ENCODE results near the gene HCCS.

Gene HCCS

DNA sequence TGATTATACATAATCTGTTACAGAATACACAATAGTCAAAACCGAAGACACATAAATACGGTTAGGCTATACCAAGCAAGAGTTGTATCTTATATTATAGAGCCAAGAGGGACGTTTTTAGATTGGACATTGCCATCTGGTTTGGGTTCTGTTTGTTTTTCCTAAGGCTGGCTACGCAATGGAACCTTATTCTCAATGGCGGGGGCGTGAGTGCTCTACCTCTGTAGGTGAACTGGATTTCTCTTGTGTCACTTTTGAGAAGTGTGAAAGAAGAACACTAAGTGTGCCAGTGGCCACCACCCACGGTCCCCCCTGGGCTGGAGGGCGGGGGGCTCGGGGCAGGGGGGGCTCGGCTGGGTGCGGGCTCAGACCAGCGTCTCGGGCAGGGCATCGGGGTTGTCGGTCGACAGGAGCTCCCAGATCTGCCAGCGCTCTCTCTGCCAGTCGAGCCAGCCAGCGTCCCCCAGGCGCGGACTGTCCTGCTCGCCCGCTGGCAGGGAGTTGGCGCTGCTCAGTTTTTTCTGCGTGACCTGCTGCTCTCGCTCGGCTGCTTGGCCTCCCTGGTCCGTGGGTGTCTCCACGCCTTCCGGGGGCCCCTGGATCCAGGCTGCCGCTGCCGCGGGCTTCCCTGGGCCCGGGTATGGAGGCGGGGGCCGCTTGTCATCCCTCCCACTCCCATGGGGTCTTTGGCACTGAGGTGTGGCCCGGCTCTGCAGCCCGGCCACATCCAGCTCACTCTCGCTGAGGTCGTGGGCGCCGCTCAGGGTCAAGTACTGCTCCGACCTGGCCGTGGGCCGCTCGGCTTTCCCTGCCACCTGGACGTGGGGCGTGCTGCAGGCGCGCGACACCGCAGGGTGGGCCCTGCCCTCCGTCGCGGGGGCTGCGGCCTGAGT is 27.6 kb downstream of the HCCS start:
- no peaks in the 10 kb centered on the region for H3K4me1 Mint-ChIP-seq (ENCODE audit: low read depth)
- H3K9me3 Mint-ChIP-seq, result no peaks in the 10 kb centered on the region
- no peaks in the 10 kb centered on the region for H3K36me3 Mint-ChIP-seq (ENCODE audit: low read depth)
- H3K27ac Mint-ChIP-seq, result no peak overlapping the region
- H3K4me3 Mint-ChIP-seq, result no peak overlapping the region
- H3K27me3 Mint-ChIP-seq, result peaks cover 4% of the 10 kb centered on the region

DNA sequence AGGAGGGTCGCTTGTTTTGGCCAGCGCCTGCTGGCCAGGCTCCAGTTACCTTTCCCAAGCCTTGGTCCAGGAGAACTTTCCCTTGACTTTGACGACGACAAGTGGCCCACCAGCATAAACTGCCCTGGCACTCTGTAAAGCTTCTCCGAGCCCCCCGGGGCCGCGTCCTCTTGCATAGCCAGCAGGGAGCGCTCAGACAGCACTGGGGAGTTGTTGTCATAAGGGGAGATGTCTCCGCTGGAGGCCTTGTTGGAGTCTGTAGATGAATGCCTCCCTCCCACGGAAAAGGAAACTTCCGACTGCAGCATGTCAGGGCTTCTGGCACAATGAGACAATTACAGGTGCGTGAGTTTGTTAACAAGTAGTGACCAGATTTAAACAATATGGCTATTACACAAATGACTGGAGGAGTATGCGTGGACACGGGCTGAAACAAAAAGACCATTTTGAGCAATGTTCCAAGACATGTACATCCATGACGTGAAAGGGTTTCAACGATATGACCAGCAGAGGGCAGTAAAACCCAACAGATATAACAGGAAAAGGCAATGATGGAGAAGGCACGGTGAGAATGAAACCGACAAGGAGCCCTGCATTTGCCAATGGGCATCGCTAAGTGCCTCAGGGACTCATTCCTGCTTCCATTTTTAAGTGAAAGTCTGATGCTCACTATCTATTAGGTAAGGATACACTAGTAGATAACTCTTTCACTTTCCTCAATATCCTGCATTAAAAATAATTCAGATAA is 33.0 kb downstream of the HCCS start:
- no peak overlapping the region for H3K27ac Mint-ChIP-seq
- H3K4me3 Mint-ChIP-seq, result no peak overlapping the region

DNA sequence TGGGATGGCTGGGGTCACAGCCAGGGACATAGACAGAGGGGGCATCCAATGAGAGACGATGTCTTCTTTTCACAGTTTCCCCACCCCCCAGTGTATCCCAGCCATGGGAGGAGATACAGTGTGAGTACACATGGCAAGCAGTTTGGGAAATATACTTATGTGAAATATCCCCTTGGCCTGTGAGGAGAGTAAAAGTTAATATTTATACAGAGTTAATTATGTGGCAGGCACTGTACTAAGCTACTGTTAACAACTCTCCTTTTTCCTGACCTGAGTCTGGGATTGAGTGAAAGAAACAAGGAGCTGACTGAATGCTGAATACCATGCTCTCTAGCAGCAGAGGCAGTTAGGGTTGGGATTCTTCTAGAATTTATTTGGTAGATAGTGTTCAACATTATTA is 35.3 kb downstream of the HCCS start:
- H3K4me1 Mint-ChIP-seq (ENCODE audit: low read depth), result peaks cover 3% of the 10 kb centered on the region
- no peak overlapping the region for H3K4me3 Mint-ChIP-seq
- peaks cover 3% of the 10 kb centered on the region for H3K27me3 Mint-ChIP-seq
- no peak overlapping the region for H3K27ac Mint-ChIP-seq
- no peaks in the 10 kb centered on the region for H3K9me3 Mint-ChIP-seq
- H3K36me3 Mint-ChIP-seq (ENCODE audit: low read depth), result no peaks in the 10 kb centered on the region

More for the DNA sequence above, 33.0 kb downstream of the HCCS start:
- H3K36me3 Mint-ChIP-seq (ENCODE audit: low read depth), result no peaks in the 10 kb centered on the region
- no peaks in the 10 kb centered on the region for H3K9me3 Mint-ChIP-seq
- H3K27me3 Mint-ChIP-seq, result peaks cover 7% of the 10 kb centered on the region
- H3K4me1 Mint-ChIP-seq (ENCODE audit: low read depth), result peaks cover 3% of the 10 kb centered on the region

DNA sequence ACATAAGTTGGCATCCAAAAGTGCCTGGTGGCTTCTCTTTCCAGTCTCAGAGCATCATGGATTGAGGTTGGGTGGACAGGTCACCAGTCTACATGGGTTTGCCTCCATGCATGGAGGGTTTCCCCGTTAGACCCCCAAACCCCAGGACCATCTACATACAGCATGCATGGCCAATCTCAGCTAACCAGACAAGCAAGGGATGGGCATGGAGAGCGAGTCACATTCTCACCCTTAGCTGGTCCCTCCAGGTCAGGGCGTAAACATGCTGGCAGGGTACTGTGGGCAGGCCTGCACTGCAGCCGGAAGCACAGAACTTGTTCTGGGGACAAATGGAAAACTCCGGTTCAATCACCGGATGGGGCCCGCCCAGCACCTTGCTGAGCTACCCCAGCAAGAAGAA is 37.3 kb downstream of the HCCS start:
- Mint-ChIP-seq H3K36me3 (ENCODE audit: low read depth) (no peaks in the 10 kb centered on the region), H3K4me1 (ENCODE audit: low read depth) (peaks cover 3% of the 10 kb centered on the region), H3K4me3 (no peak overlapping the region), H3K9me3 (no peaks in the 10 kb centered on the region), H3K27ac (no peak overlapping the region), H3K27me3 (peaks cover 3% of the 10 kb centered on the region)

DNA sequence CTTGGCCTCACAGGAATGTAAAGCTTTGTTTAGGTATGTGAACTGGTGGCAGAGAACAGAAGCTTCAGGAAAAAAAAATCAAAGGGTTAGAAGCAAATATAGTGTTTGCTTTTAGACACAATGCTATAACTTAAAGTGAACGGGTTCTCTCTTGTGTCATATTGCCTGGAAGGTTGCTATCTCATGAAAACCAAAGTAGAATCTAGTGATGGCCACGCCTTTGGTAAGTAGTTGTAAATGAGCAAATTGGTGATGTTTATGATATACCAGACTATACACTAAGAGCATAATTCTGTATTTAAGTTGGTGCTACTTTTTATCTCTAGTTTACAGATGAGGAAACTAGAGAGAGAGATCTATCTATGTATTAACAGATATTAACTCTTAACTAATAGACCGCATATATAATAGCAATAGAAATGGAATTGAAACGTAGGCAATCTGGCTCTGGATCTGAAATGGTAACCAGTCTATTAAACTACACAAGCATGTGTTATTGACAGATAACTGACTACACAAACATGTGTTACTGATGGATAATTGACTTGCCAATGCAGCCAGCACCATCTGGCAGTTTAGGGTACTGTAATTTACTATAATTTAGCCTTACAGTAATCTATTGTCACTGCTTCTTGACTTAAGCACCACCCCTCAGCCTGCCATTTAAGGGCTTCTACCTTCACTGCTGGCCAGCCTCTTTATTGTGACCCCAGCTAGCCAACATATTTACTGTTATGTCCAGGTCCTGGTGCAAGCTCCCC is 40.8 kb downstream of the HCCS start:
- Mint-ChIP-seq H3K27ac (no peak overlapping the region), H3K27me3 (no peaks in the 10 kb centered on the region), H3K4me3 (no peak overlapping the region), H3K4me1 (ENCODE audit: low read depth) (no peaks in the 10 kb centered on the region), H3K9me3 (no peaks in the 10 kb centered on the region), H3K36me3 (ENCODE audit: low read depth) (no peaks in the 10 kb centered on the region)

DNA sequence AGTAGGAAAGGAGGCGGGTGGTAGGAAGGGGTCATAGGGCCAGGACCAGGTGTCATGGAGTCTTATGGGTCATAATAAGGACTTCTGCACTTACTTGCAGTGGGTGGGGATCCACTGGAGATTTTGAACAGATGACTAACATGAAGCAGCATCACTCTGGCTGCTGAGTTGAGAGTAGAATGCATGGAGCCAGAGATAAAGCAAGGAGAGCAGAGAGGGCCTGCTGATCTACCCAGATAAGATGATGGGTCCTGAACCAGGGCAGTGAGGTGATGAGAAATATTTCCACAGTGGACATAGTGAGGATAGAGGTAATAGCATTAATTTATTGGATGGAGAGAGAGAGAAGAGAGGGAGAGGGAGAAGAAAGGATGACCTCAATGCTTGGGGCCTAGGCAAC is 48.0 kb downstream of the HCCS start:
- H3K27ac Mint-ChIP-seq, result no peak overlapping the region
- H3K4me1 Mint-ChIP-seq (ENCODE audit: low read depth), result no peaks in the 10 kb centered on the region
- no peaks in the 10 kb centered on the region for H3K9me3 Mint-ChIP-seq
- no peak overlapping the region for H3K4me3 Mint-ChIP-seq
- H3K36me3 Mint-ChIP-seq (ENCODE audit: low read depth), result no peaks in the 10 kb centered on the region
- no peaks in the 10 kb centered on the region for H3K27me3 Mint-ChIP-seq

DNA sequence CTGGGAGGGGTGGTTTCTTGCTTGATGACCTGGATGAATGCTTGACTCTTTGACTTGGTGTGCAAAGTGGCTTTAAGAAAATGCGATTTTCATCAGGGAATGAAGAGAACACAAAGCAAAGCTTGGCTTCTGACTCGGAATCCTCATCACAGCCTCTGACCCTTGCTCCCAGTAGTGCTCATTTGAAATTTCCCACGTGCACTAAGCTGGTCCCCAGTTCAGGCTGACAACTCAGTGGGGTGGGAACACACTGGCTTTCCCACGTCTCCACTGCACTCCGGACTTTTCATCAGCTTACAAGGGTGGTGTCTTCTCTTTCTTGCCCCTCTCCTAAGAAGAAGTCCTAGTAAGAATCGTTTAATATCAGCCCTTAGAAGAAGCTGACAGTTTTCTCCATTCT is 53.3 kb downstream of the HCCS start:
- Mint-ChIP-seq H3K9me3 (no peaks in the 10 kb centered on the region), H3K27ac (no peak overlapping the region), H3K27me3 (peaks cover 14% of the 10 kb centered on the region), H3K4me3 (no peak overlapping the region), H3K36me3 (ENCODE audit: low read depth) (no peaks in the 10 kb centered on the region), H3K4me1 (ENCODE audit: low read depth) (no peaks in the 10 kb centered on the region)

DNA sequence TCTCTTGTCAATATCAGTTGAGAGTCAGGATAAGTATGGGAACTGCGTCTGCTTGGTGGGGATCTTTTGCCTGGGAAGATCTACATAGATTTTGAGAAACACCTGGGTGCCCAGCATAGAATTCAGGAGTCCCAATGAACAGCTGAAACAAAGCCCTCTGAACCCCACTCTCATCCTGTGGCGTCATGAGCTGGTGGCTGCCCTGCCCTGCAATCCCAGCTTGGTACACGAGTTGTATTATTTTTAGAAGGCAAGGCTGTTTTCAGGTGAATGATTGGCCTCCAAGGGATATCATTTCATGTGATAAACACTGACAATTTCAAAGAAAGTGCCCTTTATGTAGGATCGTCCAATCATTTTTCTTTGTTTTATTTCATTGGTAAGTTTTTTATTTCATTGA is 60.8 kb downstream of the HCCS start:
- Mint-ChIP-seq H3K9me3 (no peaks in the 10 kb centered on the region), H3K27ac (no peak overlapping the region), H3K36me3 (ENCODE audit: low read depth) (no peaks in the 10 kb centered on the region), H3K27me3 (peaks cover 24% of the 10 kb centered on the region), H3K4me1 (ENCODE audit: low read depth) (no peaks in the 10 kb centered on the region), H3K4me3 (no peak overlapping the region)

DNA sequence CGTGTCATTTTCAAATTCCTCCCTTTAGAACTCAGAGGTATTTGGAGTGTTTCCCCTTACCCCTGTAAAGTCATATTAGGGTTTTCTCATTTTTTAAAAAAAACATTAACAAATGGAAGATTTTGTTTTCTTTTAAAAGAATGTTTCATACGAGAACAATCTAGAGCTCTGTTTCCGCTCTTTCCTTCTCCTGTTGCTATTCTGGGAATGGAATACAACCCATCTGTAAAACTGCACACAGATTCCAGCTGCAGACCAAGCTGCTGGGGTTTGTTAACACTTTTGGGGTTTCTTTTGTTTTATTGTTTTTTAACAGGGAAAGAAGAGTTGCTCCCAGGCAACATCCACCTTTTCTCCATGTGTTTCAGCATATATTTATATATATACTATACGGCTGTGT is 61.3 kb downstream of the HCCS start:
- no peaks in the 10 kb centered on the region for H3K36me3 Mint-ChIP-seq (ENCODE audit: low read depth)
- H3K27ac Mint-ChIP-seq, result no peak overlapping the region
- H3K27me3 Mint-ChIP-seq, result peaks cover 19% of the 10 kb centered on the region
- no peak overlapping the region for H3K4me3 Mint-ChIP-seq
- no peaks in the 10 kb centered on the region for H3K4me1 Mint-ChIP-seq (ENCODE audit: low read depth)
- H3K9me3 Mint-ChIP-seq, result no peaks in the 10 kb centered on the region
